Measurements from ENCODE around the gene SIRT6. TPM values are rescaled to one million over a fixed set of nuclear protein-coding genes. Genes with fewer than 3 reads are reported as not detected.
"Not testable (repeated sequence)": the region's sequence is repeated elsewhere in the genome, so short reads cannot be mapped to it uniquely, and the experiment has no call there.

Gene SIRT6
- total RNA-seq, 1 donor from 2014 or later = 28.3 TPM

DNA sequence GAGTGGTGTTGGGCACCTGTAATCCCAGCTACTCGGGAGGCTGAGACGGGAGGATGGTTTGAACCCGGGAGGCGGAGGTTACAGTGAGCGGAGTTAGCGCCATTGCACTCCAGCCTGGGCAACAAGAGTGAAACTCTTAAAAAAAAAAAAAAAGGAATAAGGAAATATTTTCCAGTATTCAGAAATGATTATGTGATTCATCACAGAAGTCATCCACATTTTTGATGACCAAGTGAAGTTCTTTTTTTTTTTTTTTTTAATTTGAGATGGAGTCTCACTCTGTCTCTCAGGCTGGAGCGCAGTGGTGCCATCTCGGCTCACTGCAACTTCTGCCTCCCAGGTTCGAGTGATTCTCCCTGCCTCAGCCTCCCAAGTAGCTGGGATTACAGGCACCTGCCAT, 47.0 kb downstream of the SIRT6 start:
- not testable (repeated sequence) for DNase-seq (ENCODE audit: low spot score)

DNA sequence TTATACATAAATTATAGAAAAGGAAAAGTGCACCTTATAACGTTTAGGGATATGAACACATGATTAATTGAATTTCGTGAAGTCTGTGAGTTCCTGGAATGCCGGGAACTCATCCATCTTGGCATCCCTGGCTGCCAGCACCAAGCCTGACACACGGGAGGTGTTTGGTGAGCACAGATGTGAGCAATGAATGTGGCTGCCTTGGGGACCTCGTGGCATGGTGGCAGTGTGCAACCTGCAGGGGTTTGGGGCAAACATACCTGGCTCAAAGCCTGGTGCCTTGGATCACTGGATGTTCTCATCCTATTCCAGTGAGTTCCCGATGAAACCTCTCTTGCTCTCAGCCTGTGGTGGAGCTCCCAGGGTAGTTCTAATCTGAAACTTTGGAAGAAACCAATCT, 48.0 kb downstream of the SIRT6 start:
- DNase-seq (ENCODE audit: low spot score) = no peak

DNA sequence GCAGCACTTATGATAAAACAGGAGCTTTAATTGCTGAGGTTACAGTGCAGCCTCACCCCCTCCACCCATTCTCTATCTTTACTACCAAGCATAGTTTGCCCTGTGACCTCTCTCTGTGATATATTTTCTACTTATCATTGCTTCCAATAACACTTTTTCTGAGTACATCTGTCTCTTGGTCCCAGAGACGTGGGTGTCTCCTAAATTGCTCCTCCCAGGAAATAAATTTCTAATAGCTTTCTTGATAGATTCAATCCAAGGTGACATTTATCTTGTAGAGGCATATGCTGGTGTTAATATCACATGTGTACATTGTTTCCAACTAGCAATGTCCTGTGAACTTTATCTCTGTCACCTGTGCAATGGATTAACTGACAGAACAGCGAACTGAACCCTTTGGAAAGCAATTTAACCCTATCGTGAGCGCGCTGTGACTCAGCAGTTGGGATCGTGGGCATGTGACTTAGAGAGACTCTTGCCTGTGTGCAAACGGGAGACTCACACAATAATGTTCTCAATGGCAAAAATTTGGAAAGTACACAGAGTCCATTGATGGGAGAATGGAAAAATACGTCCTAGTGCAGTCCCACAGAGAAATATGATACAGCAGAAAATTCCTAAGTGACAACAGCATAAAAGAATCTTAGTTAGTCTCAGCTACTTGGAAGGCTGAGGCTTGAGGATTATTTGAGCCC, 51.5 kb downstream of the SIRT6 start:
- DNase-seq (ENCODE audit: low spot score) = no peak

DNA sequence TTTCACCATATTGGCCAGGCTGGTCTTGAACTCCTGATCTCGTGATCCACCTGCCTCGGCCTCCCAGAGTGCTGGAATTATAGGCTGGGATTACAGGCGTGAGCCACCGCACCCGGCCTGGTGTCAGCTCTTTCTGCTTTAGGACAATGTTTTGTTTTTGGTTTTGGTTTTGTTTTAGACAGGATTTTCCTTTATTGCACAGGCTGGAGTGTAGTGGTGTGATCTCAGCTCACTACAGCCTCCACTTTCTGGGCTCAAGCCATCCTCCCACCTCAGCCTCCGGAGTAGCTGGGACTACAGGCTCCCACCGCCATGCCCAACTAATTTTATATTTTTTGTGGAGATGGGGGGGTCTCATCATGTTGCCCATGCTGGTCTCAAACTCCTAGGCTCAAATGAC, 53.3 kb downstream of the SIRT6 start:
- not testable (repeated sequence) for DNase-seq (ENCODE audit: low spot score)

DNA sequence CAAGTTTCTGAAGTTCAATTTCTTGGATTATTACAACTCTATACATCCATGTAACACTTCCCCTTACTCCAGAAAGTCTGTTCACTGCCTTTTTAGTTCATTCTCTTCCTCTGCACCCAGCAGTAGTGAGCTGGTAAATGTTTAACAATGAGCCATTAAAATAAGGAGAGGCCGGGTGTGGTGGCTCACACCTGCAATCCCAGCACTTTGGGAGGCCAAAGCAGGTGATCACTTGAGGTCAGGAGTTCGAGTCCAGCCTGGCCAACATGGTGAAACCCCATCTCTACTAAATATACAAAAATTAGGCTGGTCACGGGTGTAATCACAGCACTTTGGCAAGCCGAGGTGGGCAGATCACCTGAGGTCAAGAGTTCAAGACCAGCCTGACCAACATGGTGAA, 55.0 kb downstream of the SIRT6 start:
- not testable (repeated sequence) for DNase-seq (ENCODE audit: low spot score)

DNA sequence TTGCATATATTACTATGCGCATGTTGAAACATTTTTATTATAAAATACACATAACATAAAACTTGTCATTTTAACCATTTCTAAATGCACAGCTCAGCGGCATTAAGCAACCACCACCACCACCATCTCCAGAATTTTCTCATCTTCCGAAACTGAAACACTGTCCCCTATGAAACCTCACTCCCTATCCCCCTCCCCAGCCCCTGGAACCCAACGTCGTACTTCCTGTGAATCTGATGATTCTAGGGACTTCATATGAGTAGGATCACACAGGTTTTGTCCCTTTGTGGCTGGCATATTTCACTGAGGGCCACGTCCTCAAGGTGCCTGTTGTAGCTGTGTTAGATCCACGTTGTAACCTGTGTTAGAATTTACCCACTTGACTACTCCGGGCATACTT, 57.7 kb downstream of the SIRT6 start:
- no peak for DNase-seq (ENCODE audit: low spot score)

Other genes with a start within 250 kb of the SIRT6 start
- not detected for gene NMRK2, start 249.5 kb downstream of the SIRT6 start, total RNA-seq
- 113 TPM for gene DAPK3, start 211.5 kb downstream of the SIRT6 start, total RNA-seq
- 2,245 TPM for gene EEF2, start 197.1 kb downstream of the SIRT6 start, total RNA-seq
- 31.9 TPM for gene PIAS4, start 174.8 kb downstream of the SIRT6 start, total RNA-seq
- 82.6 TPM for gene ZBTB7A, start 115.7 kb downstream of the SIRT6 start, total RNA-seq
- gene MAP2K2, start 58.4 kb downstream of the SIRT6 start, total RNA-seq = 139 TPM
- gene CREB3L3, start 28.9 kb downstream of the SIRT6 start, total RNA-seq = 0.55 TPM
- 3.4 TPM for gene ANKRD24, start 126 bp upstream of the SIRT6 start, total RNA-seq
- 5.6 TPM for gene EBI3, start 47.0 kb upstream of the SIRT6 start, total RNA-seq
- 19.5 TPM for gene YJU2, start 64.5 kb upstream of the SIRT6 start, total RNA-seq
- not detected for gene SHD, start 96.7 kb upstream of the SIRT6 start, total RNA-seq
- 0.98 TPM for gene TMIGD2, start 119.8 kb upstream of the SIRT6 start, total RNA-seq
- gene FSD1, start 122.0 kb upstream of the SIRT6 start, total RNA-seq = 1.3 TPM
- gene STAP2, start 156.3 kb upstream of the SIRT6 start, total RNA-seq = 37.8 TPM
- gene MPND, start 161.0 kb upstream of the SIRT6 start, total RNA-seq = 26.1 TPM
- 56.9 TPM for gene SH3GL1, start 218.0 kb upstream of the SIRT6 start, total RNA-seq
- 8.3 TPM for gene CHAF1A, start 220.1 kb upstream of the SIRT6 start, total RNA-seq

Data from mucosa of gallbladder (tissue), 1 donor.